Stimulated activated CD4-positive, alpha-beta T cell treated with anti-CD3 and anti-CD28 coated beads, Interleukin-4, amount 100 ng/mL, for 1 hour (primary cell): ENCODE results near the gene GATA5.

Experiments used
- DNase-seq: peaks from one replicate; pipeline ENCODE4 v3.0.0-alpha.2; 2020

The GATA5 gene

GRCh38 chr20:62486484-62486883, 10.7 kb upstream of the GATA5 start:
- no peak for DNase-seq

GRCh38 chr20:62485701-62486089, 9.9 kb upstream of the GATA5 start:
- no peak for DNase-seq

- no peak for DNase-seq
Observed at GRCh38 chr20:62485062-62485700, 9.4 kb upstream of the GATA5 start.

GRCh38 chr20:62484478-62484877, 8.7 kb upstream of the GATA5 start:
- DNase-seq, result no peak

DNA sequence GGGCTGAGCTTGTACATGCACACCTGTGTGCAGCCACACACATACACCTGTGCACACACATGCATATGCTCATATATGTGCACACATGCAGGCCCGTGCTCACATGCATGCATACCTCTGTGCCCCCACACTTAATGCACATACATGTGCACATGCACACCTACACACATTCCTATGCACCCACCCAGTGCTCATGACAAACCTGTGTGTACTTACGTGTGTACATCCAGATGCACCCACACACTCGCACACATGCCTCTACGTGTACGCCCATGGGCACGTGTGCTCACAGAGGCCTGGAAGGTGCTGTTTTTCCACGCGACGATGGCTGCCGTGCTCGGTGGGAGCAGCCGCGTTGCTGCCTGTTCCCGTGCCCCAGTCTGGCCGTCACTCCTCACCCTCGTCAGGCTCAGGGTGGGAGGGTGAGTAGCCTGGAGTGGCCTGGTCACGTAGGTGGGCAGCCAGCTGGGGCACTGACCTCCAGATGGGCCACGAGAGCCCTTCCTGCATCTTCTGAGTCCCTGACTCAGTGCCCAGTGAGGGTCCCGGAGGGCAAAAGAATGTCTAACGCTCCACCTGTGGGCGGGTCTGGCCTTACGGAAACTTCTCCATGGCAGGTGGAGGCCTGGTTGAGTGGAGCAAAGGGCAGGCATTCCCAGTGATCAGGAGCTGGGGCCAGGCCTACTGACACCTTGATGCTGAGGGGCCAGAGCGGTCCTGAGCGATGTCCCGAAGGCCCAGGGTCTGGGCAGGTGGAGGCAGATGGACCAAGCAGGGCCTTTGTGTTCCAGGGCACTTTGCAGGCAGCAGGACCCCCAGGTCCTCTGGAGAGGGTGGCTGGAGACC, 8.0 kb upstream of the GATA5 start:
- no peak for DNase-seq

DNA sequence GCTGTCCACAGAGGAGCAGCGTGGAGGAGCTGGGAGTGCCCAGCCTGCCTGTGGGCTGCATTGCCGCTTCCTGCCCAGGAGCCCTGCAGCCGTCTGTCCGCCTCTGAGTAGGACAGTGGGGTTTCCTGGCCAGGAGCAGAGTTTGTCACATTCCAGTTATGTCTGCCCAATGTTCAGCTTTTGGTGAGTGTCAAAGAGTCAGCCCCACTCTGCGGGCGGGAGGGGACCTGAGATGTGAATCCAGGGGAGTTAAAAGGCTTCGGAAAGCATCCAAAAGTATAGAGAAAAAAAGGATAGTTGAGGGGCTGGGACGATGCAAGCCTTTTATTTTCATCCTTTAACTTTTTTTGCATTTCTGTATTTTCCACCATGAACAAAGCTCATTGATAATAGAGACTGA, 7.2 kb upstream of the GATA5 start:
- DNase-seq, result no peak

- DNase-seq, result no peak
Observed at GRCh38 chr20:62482146-62482809, 6.5 kb upstream of the GATA5 start.

DNA sequence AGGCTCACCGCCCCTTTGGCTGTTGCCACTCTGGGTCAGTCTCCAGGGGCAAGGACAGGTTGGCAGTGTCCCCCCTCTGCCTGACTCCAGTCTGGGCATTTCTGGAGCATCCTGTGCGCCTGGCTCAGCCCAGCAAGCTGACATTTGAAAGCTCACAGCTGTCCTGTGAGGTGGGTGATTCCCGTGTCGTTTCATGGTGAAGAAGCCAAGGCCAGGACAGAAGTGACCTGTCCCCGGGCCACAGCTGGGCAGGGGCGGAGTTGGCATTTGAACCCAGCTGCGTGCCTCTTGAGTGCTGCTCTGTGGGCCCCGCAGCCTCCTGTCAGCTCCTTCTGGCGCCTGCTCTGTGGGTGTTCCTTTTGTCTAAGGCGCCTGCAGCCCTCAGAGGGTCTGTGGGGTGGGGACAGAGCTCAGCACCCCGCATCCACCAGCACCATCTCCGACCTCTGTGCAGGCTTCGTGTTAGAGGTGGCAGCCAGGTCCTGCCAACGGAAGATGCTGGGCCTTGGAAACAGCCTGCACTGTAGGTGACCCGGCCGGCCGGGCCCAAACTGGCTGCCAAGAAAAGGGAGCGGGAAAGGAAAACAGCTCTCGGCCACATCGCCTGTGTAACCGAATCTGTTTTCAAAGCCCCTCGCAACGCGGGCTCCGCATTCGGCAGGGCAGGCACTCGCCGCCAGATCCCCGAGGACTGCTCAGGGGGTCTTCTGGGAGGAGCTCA, 5.8 kb upstream of the GATA5 start:
- no peak for DNase-seq

GRCh38 chr20:62480318-62480717, 4.5 kb upstream of the GATA5 start:
- no peak for DNase-seq

GRCh38 chr20:62479656-62480055, 3.9 kb upstream of the GATA5 start:
- no peak for DNase-seq

GRCh38 chr20:62479156-62479555, 3.4 kb upstream of the GATA5 start:
- no peak for DNase-seq

DNA sequence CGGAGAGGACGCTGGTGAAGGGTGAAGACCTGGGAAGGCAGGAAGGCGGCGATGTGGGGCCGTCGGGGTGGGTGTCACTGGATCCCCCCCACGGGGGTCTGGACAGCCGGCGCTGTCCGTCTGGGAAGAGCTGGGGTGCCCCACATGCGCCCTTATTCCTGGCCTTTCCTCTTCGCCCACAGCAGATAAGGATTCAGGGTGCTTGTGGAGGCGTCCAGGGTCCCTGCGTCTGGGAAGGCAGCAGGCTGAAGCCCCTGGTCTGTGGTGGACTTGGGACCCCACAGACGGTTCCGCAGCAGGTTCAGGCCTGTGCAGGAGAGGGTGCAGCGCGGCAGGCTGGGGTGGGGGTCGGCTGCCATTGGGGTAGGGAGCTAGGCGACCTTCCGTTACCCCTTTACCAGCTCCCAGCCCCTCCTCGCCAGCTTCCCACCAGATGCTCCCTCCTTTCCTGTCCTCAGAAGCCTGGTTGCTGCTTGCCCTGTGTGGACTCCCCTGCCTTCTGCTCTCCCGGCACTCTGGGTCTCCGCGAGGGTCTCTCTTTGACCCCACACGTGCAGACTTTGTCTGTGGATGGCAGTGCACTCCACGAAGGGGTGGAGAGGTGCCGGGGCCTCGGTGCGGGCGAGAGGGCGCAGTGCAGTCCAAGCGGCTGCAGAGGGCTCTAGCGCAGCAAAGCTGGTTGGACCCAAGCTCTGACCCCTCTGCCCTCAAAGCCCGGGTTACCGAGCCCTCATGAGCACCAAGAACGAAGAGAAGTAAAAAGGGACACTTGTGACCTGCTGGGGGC, 2.1 kb upstream of the GATA5 start:
- DNase-seq, result no peak

GRCh38 chr20:62476056-62476838, 452 bp upstream of the GATA5 start:
- peak; percentile 10 for DNase-seq

DNA sequence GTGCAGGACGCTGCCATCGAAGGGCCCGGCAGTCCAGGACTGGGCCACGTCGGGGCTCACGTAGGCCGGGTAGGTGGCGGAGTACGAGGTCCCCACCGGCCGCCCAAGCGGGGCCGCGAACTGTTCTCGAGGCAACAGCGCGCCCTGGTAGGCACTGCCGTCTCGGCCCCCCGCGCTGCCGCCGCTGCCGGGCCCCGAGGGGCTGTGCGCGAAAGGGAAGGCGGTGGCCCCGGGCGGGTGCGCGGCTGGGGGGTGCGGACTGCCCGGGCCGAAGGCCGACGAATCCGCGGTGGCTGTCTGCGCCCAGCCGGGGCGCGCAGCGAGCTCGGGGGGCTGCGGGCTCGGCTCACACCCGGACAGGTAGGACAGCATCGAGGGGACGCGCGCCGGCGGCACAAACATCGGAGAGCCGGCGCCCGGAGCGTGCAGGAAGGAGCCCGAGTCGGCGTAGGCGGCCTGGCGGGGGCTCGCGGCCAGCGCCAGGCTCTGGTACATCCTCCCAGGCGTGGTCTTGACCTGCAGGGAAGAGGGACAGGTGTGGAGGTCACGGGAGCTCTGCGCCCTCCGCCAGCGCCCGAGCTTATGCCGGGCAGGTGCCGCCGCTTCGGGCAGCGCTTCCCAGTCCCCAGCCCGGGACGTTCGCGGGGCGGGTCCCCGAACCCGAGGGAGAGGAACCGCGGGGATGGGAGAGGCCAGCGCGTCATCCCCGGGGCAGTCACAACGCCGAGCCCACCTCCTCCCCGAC, 596 bp downstream of the GATA5 start:
- DNase-seq, result no peak

GRCh38 chr20:62474604-62475026, 1.2 kb downstream of the GATA5 start:
- DNase-seq, result no peak

GRCh38 chr20:62473717-62474603, 1.8 kb downstream of the GATA5 start:
- DNase-seq, result no peak

GRCh38 chr20:62472941-62473585, 2.7 kb downstream of the GATA5 start:
- DNase-seq, result no peak

- no peak for DNase-seq
Observed at GRCh38 chr20:62472138-62472940, 3.5 kb downstream of the GATA5 start.
